DOHH2 (cell line): ENCODE results near the gene LAP3.

Experiments used
- H3F3A ChIP-seq: fragments of 200-600 bp; sonication (generic), shearing (Covaris generic); 2 replicates; pipeline ENCODE4 v1.6.0; 2016; ENCODE audit warnings: antibody characterized with exemption, mild to moderate bottlenecking; ENCODE audit not compliant: control insufficient read depth, insufficient read depth
- H3K27ac ChIP-seq: fragments of 200-600 bp; sonication (generic); 2 replicates; pipeline ENCODE4 v1.5.1; 2014; ENCODE audit warnings: low read depth, mild to moderate bottlenecking, low read length, moderate library complexity
- H3K27me3 ChIP-seq: fragments of 200-600 bp; sonication (generic); 2 replicates; pipeline ENCODE4 v1.6.1; 2014; ENCODE audit warnings: mild to moderate bottlenecking, low read length, mixed read lengths; ENCODE audit not compliant: control insufficient read depth
- H3K36me3 ChIP-seq: fragments of 200-600 bp; sonication (generic); 2 replicates; pipeline ENCODE4 v1.6.1; 2014; ENCODE audit warnings: mild to moderate bottlenecking, low read length, moderate library complexity, mixed read lengths; ENCODE audit not compliant: control insufficient read depth
- H3K4me1 ChIP-seq: fragments of 200-600 bp; sonication (generic); 2 replicates; pipeline ENCODE4 v1.6.1; 2014; ENCODE audit warnings: mild to moderate bottlenecking, low read length, mixed read lengths; ENCODE audit not compliant: control insufficient read depth
- H3K4me2 ChIP-seq: fragments of 200-600 bp; sonication (generic); 2 replicates; pipeline ENCODE4 v1.6.0; 2014; ENCODE audit warnings: mild to moderate bottlenecking, low read length, moderate library complexity
- H3K4me3 ChIP-seq: fragments of 200-600 bp; sonication (generic); 2 replicates; pipeline ENCODE4 v1.5.1; 2014; ENCODE audit warnings: mild to moderate bottlenecking, low read length, mixed read lengths
- H3K79me2 ChIP-seq: fragments of 200-600 bp; sonication (generic); 2 replicates; pipeline ENCODE4 v1.6.1; 2014; ENCODE audit warnings: mild to moderate bottlenecking, low read length, mixed read lengths; ENCODE audit not compliant: control insufficient read depth
- H3K9me2 ChIP-seq: fragments of 200-600 bp; sonication (generic); replicated peaks from 2 replicates; pipeline ENCODE4 v1.6.1; 2014; ENCODE audit warnings: mild to moderate bottlenecking, low read length, mixed read lengths; ENCODE audit not compliant: control insufficient read depth
- H3K9me3 ChIP-seq: fragments of 200-600 bp; sonication (generic); 2 replicates; pipeline ENCODE4 v1.6.1; 2014; ENCODE audit warnings: antibody characterized with exemption, low read length, mixed read lengths; ENCODE audit not compliant: control insufficient read depth, insufficient read depth
- H4K20me1 ChIP-seq: fragments of 200-600 bp; sonication (generic); 2 replicates; pipeline ENCODE4 v1.6.0; 2014; ENCODE audit warnings: low read depth, mild to moderate bottlenecking, antibody characterized with exemption, low read length, moderate library complexity; ENCODE audit not compliant: control insufficient read depth, insufficient read depth
- EZH2phosphoT487 ChIP-seq: fragments of 200-600 bp; sonication (generic); IDR thresholded peaks from 2 replicates; pipeline ENCODE4 v1.6.1; 2017; ENCODE audit warnings: borderline replicate concordance, mild to moderate bottlenecking, antibody characterized with exemption, low read length, moderate library complexity, mixed read lengths
- TF ChIP-seq, protein P1 (sequence below): fragments of 200-600 bp; sonication (generic); IDR thresholded peaks from one replicate; pipeline ENCODE4 v1.5.1; 2014; ENCODE audit warnings: antibody characterized with exemption, mild to moderate bottlenecking, low read depth, low read length; ENCODE audit not compliant: poor library complexity, severe bottlenecking

Gene LAP3

DNA sequence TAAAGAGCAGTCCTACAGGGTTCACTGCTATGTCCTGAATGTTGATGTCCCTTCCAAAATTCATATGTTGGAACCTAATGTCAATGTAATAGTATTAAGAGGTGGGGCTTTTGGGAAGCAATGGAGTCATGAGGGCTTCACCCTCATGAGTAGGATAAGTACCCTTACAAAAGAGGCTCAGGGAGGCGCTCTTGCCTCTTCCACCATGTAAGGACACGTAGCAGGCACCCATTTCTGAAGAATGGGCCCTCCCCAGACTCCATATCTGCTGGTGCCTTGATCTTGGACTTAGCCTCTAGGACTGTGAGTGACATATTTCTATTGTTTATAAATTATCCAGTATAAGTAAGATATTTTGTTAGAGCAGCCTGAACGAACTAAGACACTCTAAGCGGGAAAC lies 53.2 kb downstream of the LAP3 start:
- H4K20me1 ChIP-seq = no peaks in the 10 kb centered on the region; the same call in 1 of the 2 replicates
- H3K9me2 ChIP-seq = no peaks in the 10 kb centered on the region
- H3K27me3 ChIP-seq = no peaks in the 10 kb centered on the region
- peaks cover 96% of the 10 kb centered on the region for H3K36me3 ChIP-seq
- H3K79me2 ChIP-seq = peaks cover 7% of the 10 kb centered on the region; the same call in 1 of the 2 replicates
- TF ChIP-seq EZH2phosphoT487 = no peak
- TF ChIP-seq, protein P1, sequence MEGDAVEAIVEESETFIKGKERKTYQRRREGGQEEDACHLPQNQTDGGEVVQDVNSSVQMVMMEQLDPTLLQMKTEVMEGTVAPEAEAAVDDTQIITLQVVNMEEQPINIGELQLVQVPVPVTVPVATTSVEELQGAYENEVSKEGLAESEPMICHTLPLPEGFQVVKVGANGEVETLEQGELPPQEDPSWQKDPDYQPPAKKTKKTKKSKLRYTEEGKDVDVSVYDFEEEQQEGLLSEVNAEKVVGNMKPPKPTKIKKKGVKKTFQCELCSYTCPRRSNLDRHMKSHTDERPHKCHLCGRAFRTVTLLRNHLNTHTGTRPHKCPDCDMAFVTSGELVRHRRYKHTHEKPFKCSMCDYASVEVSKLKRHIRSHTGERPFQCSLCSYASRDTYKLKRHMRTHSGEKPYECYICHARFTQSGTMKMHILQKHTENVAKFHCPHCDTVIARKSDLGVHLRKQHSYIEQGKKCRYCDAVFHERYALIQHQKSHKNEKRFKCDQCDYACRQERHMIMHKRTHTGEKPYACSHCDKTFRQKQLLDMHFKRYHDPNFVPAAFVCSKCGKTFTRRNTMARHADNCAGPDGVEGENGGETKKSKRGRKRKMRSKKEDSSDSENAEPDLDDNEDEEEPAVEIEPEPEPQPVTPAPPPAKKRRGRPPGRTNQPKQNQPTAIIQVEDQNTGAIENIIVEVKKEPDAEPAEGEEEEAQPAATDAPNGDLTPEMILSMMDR = no peak
- H3K9me3 ChIP-seq = no peaks in the 10 kb centered on the region
- no peaks in the 10 kb centered on the region for H3K4me1 ChIP-seq
- no peak overlapping the region for H3K4me2 ChIP-seq
- H3K27ac ChIP-seq = no peak overlapping the region
- H3F3A ChIP-seq = peaks cover 13% of the 10 kb centered on the region
- no peak overlapping the region for H3K4me3 ChIP-seq

DNA sequence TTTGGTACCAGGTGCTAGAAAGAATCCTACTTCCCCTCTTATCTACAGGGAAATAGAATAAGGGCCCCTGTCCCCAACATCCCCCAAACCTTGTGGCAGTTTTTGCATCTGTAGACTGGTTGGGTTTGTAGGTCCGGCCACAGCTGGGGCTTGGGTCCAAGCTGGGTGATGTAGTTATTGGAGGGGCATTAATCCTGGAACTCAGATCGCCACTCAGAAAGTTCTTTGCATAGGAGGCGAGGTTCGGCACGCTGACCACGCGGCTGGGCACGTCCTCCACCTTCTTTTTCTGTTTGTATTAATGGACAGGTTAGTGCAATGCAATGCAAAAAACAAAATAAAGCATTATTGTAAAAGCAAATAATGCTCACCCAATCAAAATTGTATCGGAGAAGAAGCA lies 56.6 kb downstream of the LAP3 start:
- H3K36me3 ChIP-seq = peaks cover 78% of the 10 kb centered on the region
- 0 out of 2 replicates have a peak, but pooled peaks cover 2% of the 10 kb centered on the region for H3K4me1 ChIP-seq
- no peak overlapping the region for H3K4me3 ChIP-seq
- no peaks in the 10 kb centered on the region; the same call in 1 of the 2 replicates for H4K20me1 ChIP-seq
- no peak overlapping the region for H3K27ac ChIP-seq
- peaks cover 4% of the 10 kb centered on the region; the same call in 1 of the 2 replicates for H3K79me2 ChIP-seq
- no peaks in the 10 kb centered on the region for H3K27me3 ChIP-seq
- H3K4me2 ChIP-seq = no peak overlapping the region
- peaks cover 18% of the 10 kb centered on the region for H3F3A ChIP-seq
- TF ChIP-seq, protein P1 = no peak
- TF ChIP-seq EZH2phosphoT487 = no peak
- no peaks in the 10 kb centered on the region for H3K9me3 ChIP-seq
- no peaks in the 10 kb centered on the region for H3K9me2 ChIP-seq

DNA sequence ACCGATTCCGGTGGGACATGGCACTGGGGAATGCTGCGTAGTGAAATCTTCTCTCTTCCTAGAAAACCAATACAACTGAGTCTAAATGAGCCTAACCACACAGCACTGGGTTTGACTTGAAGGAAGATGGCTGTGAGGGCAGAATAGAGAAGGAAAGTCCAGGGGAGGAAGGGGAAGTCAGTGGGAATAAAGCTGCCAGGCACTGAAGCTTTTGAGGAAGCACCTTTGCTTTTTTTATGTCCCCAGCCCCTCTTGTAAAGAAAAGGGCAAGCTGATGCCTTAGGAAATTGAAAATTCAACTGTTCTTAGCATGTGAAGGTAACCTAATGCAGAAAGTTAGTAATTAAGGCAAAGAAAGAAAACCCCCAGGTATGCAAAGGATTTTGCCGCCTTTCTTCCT lies 58.1 kb downstream of the LAP3 start:
- H3F3A ChIP-seq = peaks cover 18% of the 10 kb centered on the region
- no peaks in the 10 kb centered on the region for H3K9me2 ChIP-seq
- H3K4me2 ChIP-seq = no peak overlapping the region
- H3K27ac ChIP-seq = no peak overlapping the region
- H4K20me1 ChIP-seq = no peaks in the 10 kb centered on the region; the same call in 1 of the 2 replicates
- no peaks in the 10 kb centered on the region for H3K27me3 ChIP-seq
- H3K36me3 ChIP-seq = peaks cover 64% of the 10 kb centered on the region
- H3K9me3 ChIP-seq = no peaks in the 10 kb centered on the region
- TF ChIP-seq EZH2phosphoT487 = no peak
- TF ChIP-seq, protein P1 = no peak
- no peaks in the 10 kb centered on the region for H3K79me2 ChIP-seq
- no peak overlapping the region for H3K4me3 ChIP-seq
- H3K4me1 ChIP-seq = 0 out of 2 replicates have a peak, but pooled peaks cover 2% of the 10 kb centered on the region
